Activated naive CD4-positive, alpha-beta T cell (primary cell): ENCODE data around the gene HS6ST3.

Source experiments
- DNase-seq, 4 experiments: peaks; one replicate each; lab custom pipeline; 2025; lab: John Stamatoyannopoulos, UW

HS6ST3 gene

GRCh38 chr13:96542986-96543385 is 453.1 kb downstream of the HS6ST3 start:
- no peak for DNase-seq

GRCh38 chr13:96544957-96545356 is 455.1 kb downstream of the HS6ST3 start:
- DNase-seq = no peak

DNA sequence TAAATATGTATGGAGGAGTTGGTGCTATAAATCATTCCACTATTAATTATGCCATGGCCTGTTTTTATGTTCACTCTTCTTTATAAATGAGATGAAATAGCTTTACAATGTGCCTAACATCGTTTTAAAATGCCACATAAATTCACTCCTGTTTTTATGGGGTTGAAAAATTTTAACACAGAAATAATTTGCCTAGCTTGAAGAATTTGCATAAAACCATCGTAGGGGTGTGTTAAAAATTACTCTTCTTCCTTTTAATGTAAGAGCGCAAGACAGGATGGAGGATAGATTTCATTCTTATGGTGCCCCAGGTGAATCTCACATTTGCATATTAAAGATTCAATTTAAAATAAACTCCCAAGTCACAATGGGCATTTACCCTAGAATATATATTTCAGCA is 456.6 kb downstream of the HS6ST3 start:
- DNase-seq = no peak

GRCh38 chr13:96551546-96551945 is 461.6 kb downstream of the HS6ST3 start:
- no peak for DNase-seq

DNA sequence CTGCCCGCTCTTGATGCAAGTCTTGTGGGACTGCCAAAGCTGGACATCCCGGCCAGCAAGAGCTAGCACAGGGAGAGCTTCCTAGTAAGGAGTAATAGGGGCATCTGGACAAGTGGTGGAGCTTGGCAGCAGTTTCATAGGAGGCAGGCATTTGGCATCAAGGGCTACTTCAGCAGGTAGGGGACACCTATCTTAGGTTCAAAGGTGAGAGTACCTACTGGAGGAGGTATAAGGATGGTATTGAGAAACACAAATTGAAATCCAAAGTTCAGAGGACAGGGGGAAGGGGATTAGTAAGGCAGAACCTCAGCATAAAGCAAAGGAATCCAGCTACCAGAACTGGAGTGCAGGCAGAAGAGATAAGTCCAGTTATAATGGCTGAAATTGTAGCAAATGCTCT is 462.7 kb downstream of the HS6ST3 start:
- no peak for DNase-seq

DNA sequence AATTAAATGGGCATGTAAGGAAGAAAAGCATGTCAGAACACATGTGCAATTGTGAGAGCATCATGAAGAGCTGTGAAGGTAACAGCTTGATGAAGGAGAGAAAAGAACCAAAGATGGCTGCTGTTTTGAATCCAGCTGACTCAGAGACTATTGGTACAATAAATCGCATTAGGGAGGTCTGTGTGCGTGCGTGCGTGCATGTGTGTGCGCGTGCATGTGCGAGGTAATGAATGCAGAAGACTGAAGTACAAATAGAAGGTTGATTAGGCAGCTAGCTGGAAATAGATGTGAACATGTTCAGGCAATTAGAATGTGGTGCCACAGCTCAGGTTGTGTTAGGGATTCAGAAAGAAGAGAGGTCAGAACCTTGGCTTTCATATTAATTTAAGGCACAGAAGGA is 463.9 kb downstream of the HS6ST3 start:
- DNase-seq = no peak

DNA sequence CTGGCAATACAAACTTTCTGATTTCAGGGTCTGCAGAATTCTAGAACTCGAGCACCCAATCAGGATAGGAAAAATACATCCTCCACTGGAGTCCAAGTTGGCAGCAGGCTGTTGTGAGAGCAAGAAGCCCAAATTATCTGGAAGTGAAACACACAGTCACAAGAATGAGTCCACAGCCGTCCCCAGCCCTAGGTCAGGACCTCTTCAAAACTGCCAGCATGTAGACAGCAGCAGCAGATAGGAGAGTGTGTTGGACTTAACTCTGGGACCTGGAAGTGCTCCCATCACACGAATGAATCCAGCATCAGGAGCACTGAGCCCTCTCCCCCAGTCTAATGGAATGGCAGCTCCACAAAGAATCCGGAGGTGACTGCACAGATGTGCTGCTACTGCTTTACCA is 483.7 kb downstream of the HS6ST3 start:
- no peak for DNase-seq

- DNase-seq = no peak
Measured at GRCh38 chr13:96575423-96576320, 485.8 kb downstream of the HS6ST3 start.

DNA sequence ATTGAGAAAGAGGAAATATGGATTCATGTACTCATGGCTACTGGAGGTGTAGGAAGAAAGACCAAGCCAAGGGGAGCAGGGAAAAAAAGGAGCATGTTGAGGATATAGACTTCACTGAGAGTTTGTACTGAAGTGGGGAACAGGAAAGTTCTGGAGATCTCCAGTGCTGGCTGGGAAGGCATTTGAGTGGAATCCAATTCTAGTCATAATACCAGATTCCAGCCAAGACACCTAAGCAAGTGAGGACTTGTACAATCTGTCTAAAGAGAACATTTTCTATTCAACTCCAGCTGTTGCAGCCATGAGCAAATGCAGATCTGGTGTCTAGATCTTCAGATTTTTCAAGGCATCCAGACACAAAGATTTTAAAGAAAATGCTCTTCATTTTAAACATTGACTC is 491.8 kb downstream of the HS6ST3 start:
- no peak for DNase-seq

- DNase-seq = no peak
Measured at GRCh38 chr13:96615252-96615651, 525.3 kb downstream of the HS6ST3 start.

GRCh38 chr13:96617528-96617927 is 527.6 kb downstream of the HS6ST3 start:
- DNase-seq = no peak

- DNase-seq = no peak
Measured at GRCh38 chr13:96621634-96622183, 531.8 kb downstream of the HS6ST3 start.

DNA sequence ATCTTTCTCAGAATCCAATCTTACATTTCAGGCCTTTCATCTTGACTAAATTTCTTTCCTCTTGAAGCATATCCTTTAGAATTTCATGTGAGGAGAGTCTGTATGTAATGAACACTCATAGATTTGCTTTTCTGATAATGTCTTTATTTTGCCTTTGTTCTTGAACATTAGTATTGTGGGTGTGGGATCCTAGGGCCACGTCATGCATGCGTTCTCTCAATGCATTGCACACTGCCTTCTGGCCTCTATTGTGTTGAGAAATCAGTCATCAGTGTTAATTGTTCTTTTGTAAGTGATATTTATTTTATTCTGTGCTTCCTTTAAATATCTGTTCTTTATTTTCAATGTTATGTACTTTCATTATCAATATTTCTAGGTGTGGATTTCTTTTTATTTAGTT is 539.4 kb downstream of the HS6ST3 start:
- DNase-seq = no peak

- DNase-seq = no peak
Measured at GRCh38 chr13:96632536-96633320, 542.8 kb downstream of the HS6ST3 start.

DNA sequence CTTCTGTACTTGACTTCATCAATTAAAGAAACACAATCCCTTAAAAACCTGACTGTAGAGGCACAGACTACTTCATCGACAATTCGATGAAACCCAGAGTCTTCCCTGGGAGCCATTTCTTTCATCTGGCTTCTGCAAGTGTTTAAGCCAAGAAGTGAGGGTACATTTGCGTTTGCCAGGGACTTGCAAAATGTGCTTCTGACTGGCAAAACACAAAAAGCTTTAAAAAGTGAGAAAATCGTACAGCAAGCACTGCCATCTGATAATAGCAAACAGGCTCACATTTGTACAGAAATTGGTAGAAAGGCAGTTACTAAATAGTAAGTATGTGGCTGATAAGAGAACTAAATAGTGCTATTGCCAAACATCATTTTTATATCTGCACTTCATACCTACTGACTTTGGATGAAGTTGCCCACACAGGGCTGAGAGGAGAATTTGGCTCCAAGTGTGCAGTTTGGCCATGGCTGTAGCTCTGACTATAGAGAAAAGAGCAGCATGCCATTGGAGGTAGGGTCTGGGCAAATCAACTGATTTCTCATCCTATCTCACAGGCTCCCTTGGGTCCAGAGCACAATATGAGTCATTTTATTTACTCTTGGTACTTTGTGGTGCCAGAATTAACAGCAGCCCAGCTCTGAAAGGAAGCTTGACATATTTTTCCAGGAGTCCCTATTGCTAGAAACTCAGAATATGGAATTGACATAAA is 546.2 kb downstream of the HS6ST3 start:
- DNase-seq = no peak

DNA sequence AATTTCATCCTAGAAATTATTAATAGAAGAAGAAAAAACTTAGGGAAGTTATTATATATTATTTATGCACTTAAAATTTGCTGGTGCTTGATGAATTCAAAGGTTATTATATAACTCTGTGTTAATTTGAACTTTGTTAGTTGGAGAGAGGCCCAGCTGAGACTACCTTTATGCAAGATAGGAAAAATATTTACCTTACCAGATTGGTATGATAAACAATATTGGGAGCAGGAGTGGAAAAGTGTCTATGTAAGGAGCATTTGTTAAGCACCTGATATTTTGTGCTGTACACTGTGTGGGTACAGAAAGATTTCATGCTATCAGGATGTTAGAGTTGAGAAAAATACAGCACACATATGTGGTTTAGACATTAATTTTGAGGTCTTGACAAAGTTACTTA is 547.1 kb downstream of the HS6ST3 start:
- no peak for DNase-seq

DNA sequence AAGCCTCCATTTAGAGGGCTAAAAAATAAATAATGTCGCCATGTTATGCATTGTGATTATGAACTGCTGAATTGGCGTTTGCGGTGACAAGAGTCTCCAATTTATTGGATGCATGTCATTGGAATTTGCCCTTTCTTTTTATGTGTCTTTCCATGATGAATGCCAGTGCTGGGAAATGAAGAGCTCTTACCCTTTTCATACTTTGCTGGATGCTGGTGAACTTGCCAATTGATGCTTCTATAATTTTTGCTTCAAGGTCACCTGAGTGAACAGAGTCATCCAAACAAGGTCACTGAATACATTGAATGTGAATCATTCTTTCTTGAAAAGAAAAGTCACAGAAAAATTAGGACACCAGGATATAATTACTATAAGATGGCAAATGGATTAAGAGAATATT is 556.2 kb downstream of the HS6ST3 start:
- DNase-seq = no peak

GRCh38 chr13:96646515-96647211 is 556.8 kb downstream of the HS6ST3 start:
- no peak for DNase-seq

- DNase-seq = no peak
Measured at GRCh38 chr13:96650301-96650886, 560.5 kb downstream of the HS6ST3 start.

DNA sequence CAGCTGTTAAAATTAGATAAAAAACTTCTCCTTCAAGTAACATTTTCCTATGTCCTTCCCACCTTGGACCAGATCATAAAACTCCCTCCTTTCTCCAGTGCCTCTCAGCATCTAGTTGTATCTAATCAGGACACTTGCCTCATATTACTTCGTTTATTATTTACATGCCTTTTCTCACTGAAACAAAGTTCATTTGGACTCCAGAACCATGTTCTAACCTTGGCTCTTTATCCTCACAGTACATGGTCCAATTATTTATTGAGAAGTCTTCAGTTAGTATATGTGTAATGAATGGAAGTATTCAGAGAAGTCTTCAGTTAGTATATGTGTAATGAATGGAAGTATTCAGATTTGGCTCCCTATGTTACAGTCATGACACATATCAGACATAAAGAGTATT is 561.7 kb downstream of the HS6ST3 start:
- DNase-seq = no peak

GRCh38 chr13:96652506-96652905 is 562.6 kb downstream of the HS6ST3 start:
- DNase-seq = no peak
